Measurements from ENCODE around the gene MT1E. TPM values are rescaled to one million over a fixed set of nuclear protein-coding genes. Genes with fewer than 3 reads are reported as not detected.
A peak's percentile ranks its signal among the peaks of the same experiment; 100 is the strongest.

The MT1E gene
- total and polyA plus RNA-seq, 2 of the 13 experiments (the other 11 are each of a cell fraction or from before 2014, with no cell fraction given) = 110 to 1,072 TPM

DNA sequence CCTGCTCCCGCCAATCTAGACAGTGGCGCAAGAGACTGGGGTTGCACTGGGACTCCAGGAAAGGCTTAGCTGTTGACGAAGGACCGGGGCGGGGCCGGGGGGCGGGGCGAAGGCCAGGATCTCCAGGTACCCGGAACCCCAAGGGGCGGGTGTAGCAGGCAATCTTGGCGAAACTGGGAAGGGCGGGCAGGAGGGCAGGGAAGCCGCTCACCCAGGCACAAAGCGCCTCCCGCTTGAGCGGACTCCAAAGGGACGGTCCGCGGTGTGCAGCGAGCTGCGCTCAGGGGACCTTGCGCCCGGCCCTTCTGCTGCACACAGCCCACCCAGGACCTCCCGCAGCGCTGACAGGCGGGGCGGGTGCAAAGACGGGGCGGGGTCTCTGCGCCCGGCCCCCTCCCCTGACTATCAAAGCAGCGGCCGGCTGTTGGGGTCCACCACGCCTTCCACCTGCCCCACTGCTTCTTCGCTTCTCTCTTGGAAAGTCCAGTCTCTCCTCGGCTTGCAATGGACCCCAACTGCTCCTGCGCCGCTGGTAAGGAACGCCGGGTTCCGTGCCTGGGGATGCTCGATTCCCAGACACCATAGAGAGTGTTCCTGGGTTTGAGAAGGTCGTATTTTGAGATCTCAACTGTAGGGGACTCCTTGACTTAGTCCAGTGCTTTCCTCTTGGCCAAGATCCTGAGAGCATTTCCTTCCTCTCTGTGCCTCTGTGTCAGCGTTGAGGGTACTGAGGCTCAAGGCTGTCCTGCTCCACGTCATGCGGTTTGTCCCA, 32.2 kb downstream of the MT1E start, which contains the start of gene MT1F (continued):
- TF ChIP-seq ZNF704 (CRISPR knock-in tag; IDR thresholded peaks at IDR 0.05; ENCODE audit: borderline replicate concordance) = peak; percentile 28; the same call in 1 of the 2 replicates
- TF ChIP-seq, protein P1, sequence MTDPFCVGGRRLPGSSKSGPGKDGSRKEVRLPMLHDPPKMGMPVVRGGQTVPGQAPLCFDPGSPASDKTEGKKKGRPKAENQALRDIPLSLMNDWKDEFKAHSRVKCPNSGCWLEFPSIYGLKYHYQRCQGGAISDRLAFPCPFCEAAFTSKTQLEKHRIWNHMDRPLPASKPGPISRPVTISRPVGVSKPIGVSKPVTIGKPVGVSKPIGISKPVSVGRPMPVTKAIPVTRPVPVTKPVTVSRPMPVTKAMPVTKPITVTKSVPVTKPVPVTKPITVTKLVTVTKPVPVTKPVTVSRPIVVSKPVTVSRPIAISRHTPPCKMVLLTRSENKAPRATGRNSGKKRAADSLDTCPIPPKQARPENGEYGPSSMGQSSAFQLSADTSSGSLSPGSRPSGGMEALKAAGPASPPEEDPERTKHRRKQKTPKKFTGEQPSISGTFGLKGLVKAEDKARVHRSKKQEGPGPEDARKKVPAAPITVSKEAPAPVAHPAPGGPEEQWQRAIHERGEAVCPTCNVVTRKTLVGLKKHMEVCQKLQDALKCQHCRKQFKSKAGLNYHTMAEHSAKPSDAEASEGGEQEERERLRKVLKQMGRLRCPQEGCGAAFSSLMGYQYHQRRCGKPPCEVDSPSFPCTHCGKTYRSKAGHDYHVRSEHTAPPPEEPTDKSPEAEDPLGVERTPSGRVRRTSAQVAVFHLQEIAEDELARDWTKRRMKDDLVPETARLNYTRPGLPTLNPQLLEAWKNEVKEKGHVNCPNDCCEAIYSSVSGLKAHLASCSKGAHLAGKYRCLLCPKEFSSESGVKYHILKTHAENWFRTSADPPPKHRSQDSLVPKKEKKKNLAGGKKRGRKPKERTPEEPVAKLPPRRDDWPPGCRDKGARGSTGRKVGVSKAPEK (CRISPR knock-in tag; IDR thresholded peaks at IDR 0.05; ENCODE audit: borderline replicate concordance) = peak; percentile 48; the same call in 1 of the 2 replicates
- 0 out of 2 replicates have a peak, but pooled peaks have one; percentile 30 for TF ChIP-seq MEF2D (CRISPR knock-in tag; IDR thresholded peaks at IDR 0.05)
- no peak for TF ChIP-seq RARG (CRISPR knock-in tag; IDR thresholded peaks at IDR 0.05; ENCODE audit: low read depth)
- TF ChIP-seq ZIK1 (CRISPR knock-in tag; IDR thresholded peaks at IDR 0.05; ENCODE audit: borderline replicate concordance, low read depth) = no peak
- TF ChIP-seq ZSCAN20 (CRISPR knock-in tag; IDR thresholded peaks at IDR 0.05; ENCODE audit: borderline replicate concordance) = 0 out of 2 replicates have a peak, but pooled peaks have one; percentile 35
- TF ChIP-seq ZNF615 (CRISPR knock-in tag; IDR thresholded peaks at IDR 0.05; ENCODE audit: borderline replicate concordance) = 0 out of 2 replicates have a peak, but pooled peaks have one; percentile 34
- no peak for TF ChIP-seq ZNF264 (CRISPR knock-in tag; IDR thresholded peaks at IDR 0.05)
- no peak for TF ChIP-seq TOE1 (CRISPR knock-in tag; IDR thresholded peaks at IDR 0.05)
- no peak for TF ChIP-seq SRY (CRISPR knock-in tag; IDR thresholded peaks at IDR 0.05)
- peak; percentile 75 for TF ChIP-seq ZNF333 (CRISPR knock-in tag; IDR thresholded peaks at IDR 0.05; ENCODE audit: borderline replicate concordance)
- TF ChIP-seq ZNF749 (CRISPR knock-in tag; IDR thresholded peaks at IDR 0.05; ENCODE audit: borderline replicate concordance) = no peak
- TF ChIP-seq ZNF441 (CRISPR knock-in tag; IDR thresholded peaks at IDR 0.05; ENCODE audit: borderline replicate concordance) = peak; percentile 53; the same call in 1 of the 2 replicates
- no peak for TF ChIP-seq ZBTB21 (CRISPR knock-in tag; IDR thresholded peaks at IDR 0.05)
- TF ChIP-seq CC2D1A (CRISPR knock-in tag; IDR thresholded peaks at IDR 0.05) = no peak
- TF ChIP-seq, protein P2, sequence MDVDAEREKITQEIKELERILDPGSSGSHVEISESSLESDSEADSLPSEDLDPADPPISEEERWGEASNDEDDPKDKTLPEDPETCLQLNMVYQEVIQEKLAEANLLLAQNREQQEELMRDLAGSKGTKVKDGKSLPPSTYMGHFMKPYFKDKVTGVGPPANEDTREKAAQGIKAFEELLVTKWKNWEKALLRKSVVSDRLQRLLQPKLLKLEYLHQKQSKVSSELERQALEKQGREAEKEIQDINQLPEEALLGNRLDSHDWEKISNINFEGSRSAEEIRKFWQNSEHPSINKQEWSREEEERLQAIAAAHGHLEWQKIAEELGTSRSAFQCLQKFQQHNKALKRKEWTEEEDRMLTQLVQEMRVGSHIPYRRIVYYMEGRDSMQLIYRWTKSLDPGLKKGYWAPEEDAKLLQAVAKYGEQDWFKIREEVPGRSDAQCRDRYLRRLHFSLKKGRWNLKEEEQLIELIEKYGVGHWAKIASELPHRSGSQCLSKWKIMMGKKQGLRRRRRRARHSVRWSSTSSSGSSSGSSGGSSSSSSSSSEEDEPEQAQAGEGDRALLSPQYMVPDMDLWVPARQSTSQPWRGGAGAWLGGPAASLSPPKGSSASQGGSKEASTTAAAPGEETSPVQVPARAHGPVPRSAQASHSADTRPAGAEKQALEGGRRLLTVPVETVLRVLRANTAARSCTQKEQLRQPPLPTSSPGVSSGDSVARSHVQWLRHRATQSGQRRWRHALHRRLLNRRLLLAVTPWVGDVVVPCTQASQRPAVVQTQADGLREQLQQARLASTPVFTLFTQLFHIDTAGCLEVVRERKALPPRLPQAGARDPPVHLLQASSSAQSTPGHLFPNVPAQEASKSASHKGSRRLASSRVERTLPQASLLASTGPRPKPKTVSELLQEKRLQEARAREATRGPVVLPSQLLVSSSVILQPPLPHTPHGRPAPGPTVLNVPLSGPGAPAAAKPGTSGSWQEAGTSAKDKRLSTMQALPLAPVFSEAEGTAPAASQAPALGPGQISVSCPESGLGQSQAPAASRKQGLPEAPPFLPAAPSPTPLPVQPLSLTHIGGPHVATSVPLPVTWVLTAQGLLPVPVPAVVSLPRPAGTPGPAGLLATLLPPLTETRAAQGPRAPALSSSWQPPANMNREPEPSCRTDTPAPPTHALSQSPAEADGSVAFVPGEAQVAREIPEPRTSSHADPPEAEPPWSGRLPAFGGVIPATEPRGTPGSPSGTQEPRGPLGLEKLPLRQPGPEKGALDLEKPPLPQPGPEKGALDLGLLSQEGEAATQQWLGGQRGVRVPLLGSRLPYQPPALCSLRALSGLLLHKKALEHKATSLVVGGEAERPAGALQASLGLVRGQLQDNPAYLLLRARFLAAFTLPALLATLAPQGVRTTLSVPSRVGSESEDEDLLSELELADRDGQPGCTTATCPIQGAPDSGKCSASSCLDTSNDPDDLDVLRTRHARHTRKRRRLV (CRISPR knock-in tag; IDR thresholded peaks at IDR 0.05) = peak; percentile 55; the same call in 1 of the 2 replicates
- 0 out of 2 replicates have a peak, but pooled peaks have one; percentile 12 for TF ChIP-seq PPARG (CRISPR knock-in tag; conservative IDR thresholded peaks at IDR 0.05)
- TF ChIP-seq SALL1 (CRISPR knock-in tag; IDR thresholded peaks at IDR 0.05) = peak; percentile 36
- TF ChIP-seq SMAD1 (CRISPR knock-in tag; IDR thresholded peaks at IDR 0.05; ENCODE audit: borderline replicate concordance, low read depth) = no peak

Measured in HepG2 (cell line).